Measurements from ENCODE around the gene A3GALT2.

DNA sequence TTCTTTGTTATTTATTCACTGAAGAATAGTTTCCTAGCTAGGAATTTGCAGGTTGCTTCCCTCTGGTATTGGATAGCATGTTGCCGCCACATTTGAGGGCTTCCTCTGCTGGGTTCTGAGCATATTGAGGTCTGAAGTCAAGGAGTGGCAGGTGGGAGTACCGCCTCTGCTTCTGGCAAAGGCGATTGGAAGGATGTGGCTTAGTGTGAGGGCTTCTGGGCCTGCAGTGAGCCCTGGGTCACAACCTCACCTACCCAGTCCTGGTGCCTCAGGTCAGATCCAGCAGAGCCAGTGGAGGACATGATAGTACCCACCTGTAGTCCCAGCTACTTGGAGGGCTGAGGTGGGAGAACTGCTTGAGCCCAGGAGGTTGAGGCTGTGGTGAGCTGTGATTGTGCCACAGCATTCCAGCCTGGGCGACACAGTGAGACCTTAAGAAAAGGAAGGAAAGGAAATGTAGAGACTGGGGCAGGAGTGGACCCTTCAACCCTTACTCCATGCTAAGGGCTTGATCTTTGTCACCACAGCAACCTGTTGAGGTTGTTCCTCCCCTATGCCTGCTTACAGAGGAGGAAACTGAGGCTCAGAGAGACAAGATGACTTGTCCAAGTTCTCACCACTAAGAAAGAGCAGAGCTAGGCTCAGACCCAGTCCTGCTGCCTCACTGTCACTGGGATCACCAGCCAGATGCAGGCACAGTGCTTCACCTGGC is 22.8 kb downstream of the A3GALT2 start:
- TF ChIP-seq, protein P1, sequence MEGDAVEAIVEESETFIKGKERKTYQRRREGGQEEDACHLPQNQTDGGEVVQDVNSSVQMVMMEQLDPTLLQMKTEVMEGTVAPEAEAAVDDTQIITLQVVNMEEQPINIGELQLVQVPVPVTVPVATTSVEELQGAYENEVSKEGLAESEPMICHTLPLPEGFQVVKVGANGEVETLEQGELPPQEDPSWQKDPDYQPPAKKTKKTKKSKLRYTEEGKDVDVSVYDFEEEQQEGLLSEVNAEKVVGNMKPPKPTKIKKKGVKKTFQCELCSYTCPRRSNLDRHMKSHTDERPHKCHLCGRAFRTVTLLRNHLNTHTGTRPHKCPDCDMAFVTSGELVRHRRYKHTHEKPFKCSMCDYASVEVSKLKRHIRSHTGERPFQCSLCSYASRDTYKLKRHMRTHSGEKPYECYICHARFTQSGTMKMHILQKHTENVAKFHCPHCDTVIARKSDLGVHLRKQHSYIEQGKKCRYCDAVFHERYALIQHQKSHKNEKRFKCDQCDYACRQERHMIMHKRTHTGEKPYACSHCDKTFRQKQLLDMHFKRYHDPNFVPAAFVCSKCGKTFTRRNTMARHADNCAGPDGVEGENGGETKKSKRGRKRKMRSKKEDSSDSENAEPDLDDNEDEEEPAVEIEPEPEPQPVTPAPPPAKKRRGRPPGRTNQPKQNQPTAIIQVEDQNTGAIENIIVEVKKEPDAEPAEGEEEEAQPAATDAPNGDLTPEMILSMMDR (IDR thresholded peaks at IDR 0.05), result no peak
- no peak for TF ChIP-seq EZH2 (IDR thresholded peaks at IDR 0.05; ENCODE audit: borderline replicate concordance, insufficient read depth, low read depth, low read length, poor library complexity, severe bottlenecking)
